CD4-positive, alpha-beta T cell treated with Interleukin-17A for 1 hour (primary cell): ENCODE data around the gene GDA.
"Not testable (repeated sequence)": the region's sequence is repeated elsewhere in the genome, so short reads cannot be mapped to it uniquely, and the experiment has no call there.

Experiments used
- DNase-seq: peaks from one replicate; pipeline ENCODE4 v3.0.0-alpha.2; 2020

GDA gene

DNA sequence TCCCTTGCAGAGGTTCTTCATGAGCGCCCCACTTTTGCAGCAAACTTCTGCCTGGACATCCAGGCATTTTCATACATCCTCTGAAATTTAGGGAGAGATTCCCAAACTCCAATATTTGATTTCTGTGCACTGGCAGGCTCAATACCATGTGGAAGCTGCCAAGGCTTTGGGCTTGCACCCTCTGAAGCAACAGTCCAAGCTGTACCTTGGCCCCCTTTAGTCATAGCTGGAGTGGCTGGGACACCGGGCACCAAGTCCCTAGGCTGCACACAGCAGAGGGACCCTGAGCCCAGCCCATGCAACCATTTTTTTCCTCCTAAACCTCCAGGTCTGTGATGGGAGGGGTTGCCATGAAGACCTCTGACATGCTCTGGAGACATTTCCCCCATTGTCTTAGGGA, 141.1 kb downstream of the GDA start:
- DNase-seq: no peak

DNA sequence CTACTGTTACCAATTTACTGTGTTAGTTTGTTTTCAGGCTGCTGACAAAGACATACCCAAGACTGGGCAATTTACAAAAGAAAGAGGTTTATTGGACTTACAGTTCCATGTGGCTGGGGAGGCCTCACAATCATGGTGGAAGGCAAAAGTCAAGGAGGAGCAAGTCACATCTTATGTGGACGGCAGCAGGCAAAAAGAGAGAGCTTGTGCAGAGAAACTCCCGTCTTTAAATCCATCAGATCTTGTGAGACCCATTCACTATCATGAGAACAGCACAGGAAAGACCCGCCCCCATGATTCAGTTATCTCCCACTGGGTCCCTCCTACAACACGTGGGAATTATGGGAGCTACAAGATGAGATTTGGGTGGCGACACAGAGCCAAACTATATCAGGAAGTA, 142.3 kb downstream of the GDA start:
- DNase-seq: not testable (repeated sequence)

DNA sequence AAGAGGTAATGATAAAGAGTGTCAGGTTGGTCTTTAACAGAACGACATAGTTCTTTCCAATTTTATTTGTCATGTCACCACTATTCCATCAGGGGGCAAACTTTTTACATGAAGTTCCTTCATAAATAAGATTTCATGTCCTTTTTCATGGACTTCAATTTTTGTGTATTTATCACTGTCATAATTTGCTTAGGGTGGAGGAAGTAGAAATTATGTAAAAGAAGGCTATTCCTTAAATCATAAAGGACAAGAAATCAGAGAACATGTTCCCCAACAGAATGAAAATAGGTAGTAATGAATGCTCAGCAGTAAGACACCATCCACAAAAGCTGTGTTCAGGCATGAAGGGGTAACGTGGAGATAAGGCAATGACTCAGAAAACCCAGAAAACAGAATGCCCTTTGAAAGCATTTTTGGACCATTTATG, 143.0 kb downstream of the GDA start:
- peak; percentile 47 for DNase-seq

DNA sequence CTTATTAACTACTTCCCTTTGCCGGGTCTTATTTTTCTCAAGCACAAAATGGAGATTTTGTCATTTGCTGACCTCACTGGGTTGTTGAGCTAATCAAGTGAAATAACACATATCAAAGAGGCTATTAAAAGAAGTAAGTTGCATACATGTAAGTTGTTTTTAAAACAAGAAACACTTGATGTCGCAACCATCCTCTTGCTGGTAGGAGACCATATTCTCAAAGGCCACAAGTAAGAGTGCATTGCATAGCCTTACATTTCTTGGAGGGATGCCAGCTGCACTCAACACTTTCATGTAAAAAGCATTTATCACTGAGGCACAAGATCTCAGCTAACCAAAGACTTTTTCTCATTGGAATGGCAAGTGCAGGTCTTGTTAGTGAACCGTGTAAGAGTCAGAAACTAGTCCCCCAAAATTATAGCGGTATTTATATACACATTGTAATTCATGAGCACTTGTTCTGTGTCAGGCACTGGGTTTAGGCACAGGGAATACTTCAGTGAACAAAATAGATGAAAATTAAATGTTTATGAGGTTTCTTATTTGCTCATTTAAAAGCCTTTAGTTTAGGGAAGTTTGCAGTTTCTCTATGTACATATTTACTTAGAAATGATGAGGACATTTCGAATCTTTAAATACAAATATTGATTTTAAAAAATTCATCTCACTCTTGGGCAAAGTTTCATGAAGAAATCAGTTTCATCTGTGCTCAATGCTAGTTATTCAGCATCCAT, 143.8 kb downstream of the GDA start:
- DNase-seq: peak; percentile 4

DNA sequence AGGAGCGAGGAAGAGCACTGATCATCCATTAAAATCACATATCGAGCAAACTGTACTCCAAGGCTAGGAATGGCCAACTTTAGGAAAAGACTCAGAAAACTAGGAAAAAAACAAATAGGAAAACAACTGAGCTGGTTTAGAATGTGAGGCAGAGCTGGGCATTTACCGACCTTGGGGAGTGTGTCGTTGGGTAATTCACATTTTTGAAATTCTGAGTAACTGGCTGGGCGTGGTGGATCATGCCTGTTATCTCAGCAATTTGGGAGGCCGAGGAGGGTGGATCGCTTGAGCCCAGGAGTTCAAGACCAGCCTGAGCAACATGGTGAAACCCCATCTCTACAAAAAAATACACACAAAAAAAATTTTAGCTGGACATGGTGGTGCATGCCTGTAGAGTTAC, 145.7 kb downstream of the GDA start:
- DNase-seq: no peak

DNA sequence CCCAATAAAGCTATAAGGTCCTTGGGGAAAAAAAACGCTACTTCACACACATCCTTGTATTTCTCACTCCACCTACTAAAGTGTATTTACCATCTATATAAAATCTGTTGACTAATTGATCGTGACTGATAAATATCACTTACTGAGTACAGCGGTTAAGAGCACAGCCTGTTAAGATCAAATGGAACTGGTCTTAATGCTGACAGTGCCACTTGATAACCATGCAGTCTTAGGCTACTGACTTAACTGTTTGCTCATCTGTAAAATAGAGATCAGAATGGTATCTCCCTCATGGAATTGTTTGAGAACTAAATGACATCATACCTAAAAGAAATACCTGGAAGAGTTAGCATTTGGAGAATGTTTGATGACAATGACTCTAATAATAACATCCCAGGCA, 148.3 kb downstream of the GDA start:
- DNase-seq: no peak

DNA sequence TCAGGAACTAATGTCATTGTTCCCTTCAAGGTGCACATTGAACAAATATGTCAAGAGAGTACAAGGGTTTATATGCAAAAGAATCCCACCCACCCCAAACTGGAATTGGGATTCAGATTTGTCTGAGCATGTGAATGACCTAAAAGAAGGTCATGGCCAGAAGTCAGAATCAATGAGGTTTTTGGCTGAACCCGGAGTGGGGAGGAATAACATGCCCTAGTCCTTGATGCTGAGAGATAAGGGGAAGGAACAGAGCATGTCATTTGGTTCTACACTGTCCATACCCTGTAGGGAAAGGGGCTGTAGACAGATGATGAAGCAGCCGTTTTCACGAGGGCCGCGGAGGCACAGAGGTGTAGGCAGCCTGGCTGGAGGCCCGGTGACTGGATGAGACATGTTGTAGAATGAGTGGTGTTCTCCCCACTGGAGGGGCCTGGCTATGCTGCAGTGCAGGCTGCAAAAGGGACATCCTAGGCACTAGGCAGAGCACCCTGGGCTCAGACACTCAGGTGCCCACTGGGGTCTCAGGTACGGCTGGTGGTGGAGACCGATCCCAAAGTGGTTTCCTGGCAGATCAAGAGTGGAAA, 149.9 kb downstream of the GDA start:
- DNase-seq: no peak

DNA sequence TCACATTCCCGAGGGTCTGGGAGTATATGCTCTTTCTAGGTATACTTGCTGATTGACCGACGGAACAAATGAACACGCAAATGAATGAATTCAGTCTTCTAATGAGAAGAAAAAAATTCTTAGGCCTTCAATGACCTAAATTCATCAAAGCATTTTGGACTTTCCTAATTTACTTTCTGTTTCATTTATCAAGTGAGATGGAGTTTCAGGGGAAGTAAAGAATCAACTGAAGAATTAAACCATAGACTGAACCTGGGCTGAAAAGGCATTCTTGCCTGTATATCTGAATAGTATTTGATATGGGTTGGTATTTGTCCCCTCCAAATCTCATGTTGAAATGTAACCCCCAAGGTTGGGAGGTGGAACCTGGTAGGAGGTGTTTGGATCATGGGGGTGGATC, 151.6 kb downstream of the GDA start:
- no peak for DNase-seq
